ENCODE measurements around the gene GABRB2.

The GABRB2 gene

GRCh38 chr5:161410640-161411039 lies 135.9 kb downstream of the GABRB2 start:
- H3K9me3 ChIP-seq (ENCODE audit: low read length): no peaks in the 10 kb centered on the region
- no peaks in the 10 kb centered on the region for H3K79me2 ChIP-seq (ENCODE audit: insufficient read depth, low read length)
- no peak for TF ChIP-seq EZH2 (IDR thresholded peaks at IDR 0.05; ENCODE audit: borderline replicate concordance, low read length)
- TF ChIP-seq CTCF (IDR thresholded peaks at IDR 0.05; ENCODE audit: low read length): no peak
- no peaks in the 10 kb centered on the region for H3K27me3 ChIP-seq (ENCODE audit: insufficient read depth, low read length)
- H3K4me3 ChIP-seq (ENCODE audit: low read depth, low read length, poor library complexity, severe bottlenecking): no peak overlapping the region
- H4K20me1 ChIP-seq (ENCODE audit: insufficient read depth, low read length): no peaks in the 10 kb centered on the region
- no peaks in the 10 kb centered on the region for H3K9me2 ChIP-seq (ENCODE audit: low read depth, low read length)
- no peak overlapping the region for H3K4me2 ChIP-seq (ENCODE audit: low read length)
- H3K36me3 ChIP-seq (ENCODE audit: insufficient read depth, low read length): no peaks in the 10 kb centered on the region
- no peaks in the 10 kb centered on the region for H3K4me1 ChIP-seq (ENCODE audit: insufficient read depth, low read length, severe bottlenecking)
- no peak overlapping the region for H3K27ac ChIP-seq (ENCODE audit: low read depth, low read length, poor library complexity, severe bottlenecking)
- H3F3A ChIP-seq (ENCODE audit: insufficient read depth, low read length): no peaks in the 10 kb centered on the region
- H2AFZ ChIP-seq (ENCODE audit: low read length): no peak overlapping the region
- no peak overlapping the region for H3K9ac ChIP-seq (ENCODE audit: low read length)

GRCh38 chr5:161409471-161409870 lies 137.1 kb downstream of the GABRB2 start:
- Histone ChIP-seq H3K4me3 (ENCODE audit: low read depth, low read length, poor library complexity, severe bottlenecking) (no peak overlapping the region), H3K79me2 (ENCODE audit: insufficient read depth, low read length) (no peaks in the 10 kb centered on the region), H3K27me3 (ENCODE audit: insufficient read depth, low read length) (no peaks in the 10 kb centered on the region), H2AFZ (ENCODE audit: low read length) (no peak overlapping the region), H3K9ac (ENCODE audit: low read length) (no peak overlapping the region), H3K36me3 (ENCODE audit: insufficient read depth, low read length) (no peaks in the 10 kb centered on the region), H3K9me2 (ENCODE audit: low read depth, low read length) (no peaks in the 10 kb centered on the region), H3K4me1 (ENCODE audit: insufficient read depth, low read length, severe bottlenecking) (no peaks in the 10 kb centered on the region), H3K4me2 (ENCODE audit: low read length) (no peak overlapping the region), H3K9me3 (ENCODE audit: low read length) (no peaks in the 10 kb centered on the region), H3F3A (ENCODE audit: insufficient read depth, low read length) (no peaks in the 10 kb centered on the region), H3K27ac (ENCODE audit: low read depth, low read length, poor library complexity, severe bottlenecking) (no peak overlapping the region), H4K20me1 (ENCODE audit: insufficient read depth, low read length) (no peaks in the 10 kb centered on the region)
- no peak for TF ChIP-seq EZH2 (IDR thresholded peaks at IDR 0.05; ENCODE audit: borderline replicate concordance, low read length)
- TF ChIP-seq CTCF (IDR thresholded peaks at IDR 0.05; ENCODE audit: low read length): no peak

- H4K20me1 ChIP-seq (ENCODE audit: insufficient read depth, low read length): no peaks in the 10 kb centered on the region
- no peaks in the 10 kb centered on the region for H3K4me1 ChIP-seq (ENCODE audit: insufficient read depth, low read length, severe bottlenecking)
- H2AFZ ChIP-seq (ENCODE audit: low read length): no peak overlapping the region
- no peaks in the 10 kb centered on the region for H3K79me2 ChIP-seq (ENCODE audit: insufficient read depth, low read length)
- no peak overlapping the region for H3K4me3 ChIP-seq (ENCODE audit: low read depth, low read length, poor library complexity, severe bottlenecking)
- H3K27ac ChIP-seq (ENCODE audit: low read depth, low read length, poor library complexity, severe bottlenecking): no peak overlapping the region
- no peaks in the 10 kb centered on the region for H3K27me3 ChIP-seq (ENCODE audit: insufficient read depth, low read length)
- H3K9me2 ChIP-seq (ENCODE audit: low read depth, low read length): no peaks in the 10 kb centered on the region
- no peak for TF ChIP-seq EZH2 (IDR thresholded peaks at IDR 0.05; ENCODE audit: borderline replicate concordance, low read length)
- TF ChIP-seq CTCF (IDR thresholded peaks at IDR 0.05; ENCODE audit: low read length): no peak
- H3F3A ChIP-seq (ENCODE audit: insufficient read depth, low read length): no peaks in the 10 kb centered on the region
- no peak overlapping the region for H3K9ac ChIP-seq (ENCODE audit: low read length)
- no peaks in the 10 kb centered on the region for H3K36me3 ChIP-seq (ENCODE audit: insufficient read depth, low read length)
- no peak overlapping the region for H3K4me2 ChIP-seq (ENCODE audit: low read length)
- no peaks in the 10 kb centered on the region for H3K9me3 ChIP-seq (ENCODE audit: low read length)
Observed at GRCh38 chr5:161406880-161407279, 139.6 kb downstream of the GABRB2 start.
